Cardiac fibroblast (primary cell): Measurements from ENCODE around the gene LRP1.

ENCODE experiments used
- DNase-seq, 2 donors: peaks; one replicate each; pipeline versions ENCODE4 v3.0.0 to v3.0.0-alpha.2; 2010; ENCODE audit warnings: low read depth in 2 of 2
- H3K4me3 ChIP-seq, 2 donors: replicated peaks in 1 of 2; 1 replicate in 1 of 2; 2 replicates in 1 of 2; pipeline ENCODE4 v1.5.1; 2011; ENCODE audit warnings: low read depth in 2 of 2, low read length in 2 of 2, mild to moderate bottlenecking in 2 of 2, moderate library complexity in 1 of 2
- TF ChIP-seq, protein P1 (sequence below): IDR thresholded peaks from one replicate; pipeline ENCODE4 v1.5.1; 2011; ENCODE audit warnings: low read depth, mild to moderate bottlenecking, low read length, inconsistent platforms

LRP1 gene

DNA sequence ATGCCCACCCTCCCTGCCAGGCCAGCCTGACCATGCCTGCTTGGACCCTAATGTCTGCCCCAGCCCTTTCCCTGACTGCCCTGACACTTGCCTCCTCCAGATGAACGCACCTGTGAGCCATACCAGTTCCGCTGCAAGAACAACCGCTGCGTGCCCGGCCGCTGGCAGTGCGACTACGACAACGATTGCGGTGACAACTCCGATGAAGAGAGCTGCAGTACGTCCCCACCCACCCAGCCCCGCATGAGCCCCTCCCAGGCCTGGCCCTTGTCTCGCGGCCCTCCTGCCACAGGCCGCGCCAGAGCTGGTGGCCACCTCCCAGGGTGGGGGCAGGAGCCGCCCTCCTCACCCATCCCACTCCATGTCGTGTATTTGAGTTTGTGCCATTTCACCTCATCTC, 74.0 kb downstream of the LRP1 start:
- TF ChIP-seq, protein P1, sequence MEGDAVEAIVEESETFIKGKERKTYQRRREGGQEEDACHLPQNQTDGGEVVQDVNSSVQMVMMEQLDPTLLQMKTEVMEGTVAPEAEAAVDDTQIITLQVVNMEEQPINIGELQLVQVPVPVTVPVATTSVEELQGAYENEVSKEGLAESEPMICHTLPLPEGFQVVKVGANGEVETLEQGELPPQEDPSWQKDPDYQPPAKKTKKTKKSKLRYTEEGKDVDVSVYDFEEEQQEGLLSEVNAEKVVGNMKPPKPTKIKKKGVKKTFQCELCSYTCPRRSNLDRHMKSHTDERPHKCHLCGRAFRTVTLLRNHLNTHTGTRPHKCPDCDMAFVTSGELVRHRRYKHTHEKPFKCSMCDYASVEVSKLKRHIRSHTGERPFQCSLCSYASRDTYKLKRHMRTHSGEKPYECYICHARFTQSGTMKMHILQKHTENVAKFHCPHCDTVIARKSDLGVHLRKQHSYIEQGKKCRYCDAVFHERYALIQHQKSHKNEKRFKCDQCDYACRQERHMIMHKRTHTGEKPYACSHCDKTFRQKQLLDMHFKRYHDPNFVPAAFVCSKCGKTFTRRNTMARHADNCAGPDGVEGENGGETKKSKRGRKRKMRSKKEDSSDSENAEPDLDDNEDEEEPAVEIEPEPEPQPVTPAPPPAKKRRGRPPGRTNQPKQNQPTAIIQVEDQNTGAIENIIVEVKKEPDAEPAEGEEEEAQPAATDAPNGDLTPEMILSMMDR, result no peak
- DNase-seq, result no peak
- H3K4me3 ChIP-seq, result no peak overlapping the region

DNA sequence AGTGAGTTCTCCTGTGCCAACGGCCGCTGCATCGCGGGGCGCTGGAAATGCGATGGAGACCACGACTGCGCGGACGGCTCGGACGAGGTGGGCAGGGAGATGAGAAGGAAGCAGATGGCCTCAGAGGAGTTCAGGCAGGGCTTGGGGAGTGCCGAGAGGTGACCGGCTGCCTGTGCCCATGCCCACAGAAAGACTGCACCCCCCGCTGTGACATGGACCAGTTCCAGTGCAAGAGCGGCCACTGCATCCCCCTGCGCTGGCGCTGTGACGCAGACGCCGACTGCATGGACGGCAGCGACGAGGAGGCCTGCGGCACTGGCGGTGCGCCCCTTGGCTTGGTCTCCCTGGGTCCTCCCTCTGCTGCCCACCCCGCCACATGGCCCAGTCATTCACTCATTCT, 74.9 kb downstream of the LRP1 start:
- DNase-seq, result no peak
- TF ChIP-seq, protein P1, result no peak
- H3K4me3 ChIP-seq, result no peak overlapping the region

DNA sequence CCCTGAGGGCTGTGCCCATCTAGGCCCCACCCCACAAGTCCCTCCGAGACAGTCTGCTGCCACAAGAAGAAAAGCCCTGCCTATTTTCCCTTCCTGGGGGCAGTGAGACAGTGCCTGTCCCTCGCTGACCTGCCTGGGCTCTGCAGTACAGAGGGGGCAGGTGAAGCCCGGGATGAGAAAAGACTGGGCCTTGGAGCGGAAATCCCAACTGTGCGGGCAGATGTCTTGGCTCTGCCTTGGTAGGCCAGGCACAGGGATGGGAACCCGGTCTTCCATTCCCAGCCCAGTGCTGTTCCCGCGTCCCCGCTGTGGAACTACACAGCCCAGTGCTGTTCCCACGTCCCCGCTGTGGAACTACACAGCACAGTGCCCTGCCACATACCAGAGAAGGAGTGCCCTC, 75.5 kb downstream of the LRP1 start:
- DNase-seq, result no peak
- TF ChIP-seq, protein P1, result no peak
- H3K4me3 ChIP-seq, result no peak overlapping the region

DNA sequence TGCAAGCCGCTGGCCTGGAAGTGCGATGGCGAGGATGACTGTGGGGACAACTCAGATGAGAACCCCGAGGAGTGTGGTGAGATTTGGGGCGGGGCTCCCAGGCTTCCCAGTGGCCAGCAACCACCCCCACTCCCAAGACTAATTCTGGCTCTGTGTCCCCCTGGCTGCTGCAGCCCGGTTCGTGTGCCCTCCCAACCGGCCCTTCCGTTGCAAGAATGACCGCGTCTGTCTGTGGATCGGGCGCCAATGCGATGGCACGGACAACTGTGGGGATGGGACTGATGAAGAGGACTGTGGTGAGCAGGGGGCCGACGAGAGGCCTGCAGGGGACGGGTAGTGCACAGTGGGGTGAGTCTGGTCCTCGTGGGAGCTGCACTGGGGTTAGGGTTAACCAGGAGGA, 76.2 kb downstream of the LRP1 start:
- H3K4me3 ChIP-seq, result no peak overlapping the region
- TF ChIP-seq, protein P1, result no peak

DNA sequence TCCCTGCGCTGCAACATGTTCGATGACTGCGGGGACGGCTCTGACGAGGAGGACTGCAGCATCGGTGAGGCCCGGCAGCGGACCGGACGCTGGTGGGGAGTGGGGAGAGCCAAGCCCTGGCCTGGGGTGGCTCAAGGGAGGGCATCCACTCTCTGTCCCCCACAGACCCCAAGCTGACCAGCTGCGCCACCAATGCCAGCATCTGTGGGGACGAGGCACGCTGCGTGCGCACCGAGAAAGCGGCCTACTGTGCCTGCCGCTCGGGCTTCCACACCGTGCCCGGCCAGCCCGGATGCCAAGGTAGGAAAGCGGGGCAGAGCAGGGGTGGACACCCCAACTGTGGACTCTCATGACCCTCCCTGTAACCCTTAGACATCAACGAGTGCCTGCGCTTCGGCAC, 76.9 kb downstream of the LRP1 start:
- H3K4me3 ChIP-seq, result no peak overlapping the region
- DNase-seq, result no peak
- TF ChIP-seq, protein P1, result no peak

More for the DNA sequence above, 76.2 kb downstream of the LRP1 start:
- no peak for DNase-seq

DNA sequence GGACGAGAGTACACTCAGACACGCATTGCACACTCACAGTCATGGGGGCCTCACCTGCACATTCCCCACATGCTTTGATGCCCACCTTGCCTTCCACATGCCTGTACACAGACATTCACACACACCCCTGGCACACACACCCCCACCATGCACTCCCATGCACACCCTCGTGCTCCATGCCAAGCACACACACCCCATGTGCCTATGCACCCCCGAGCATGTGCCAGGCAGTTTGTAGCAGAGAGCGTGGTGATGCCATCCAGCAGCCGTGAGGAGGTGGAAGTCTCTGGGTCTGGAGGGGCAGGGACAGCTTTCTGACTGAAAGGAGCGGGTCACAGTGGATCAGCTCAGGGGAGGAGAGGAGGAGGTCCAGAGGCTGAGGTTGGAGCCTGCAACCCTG, 77.6 kb downstream of the LRP1 start:
- TF ChIP-seq, protein P1, result no peak
- no peak for DNase-seq

More for the DNA sequence above, 77.6 kb downstream of the LRP1 start:
- H3K4me3 ChIP-seq, result no peak overlapping the region
